HS-5 (cell line): ENCODE measurements around the gene KCNE4.

Source experiments
- DNase-seq: peaks from one replicate; pipeline ENCODE4 v3.0.0-alpha.2; 2012; ENCODE audit warnings: low read depth

Gene KCNE4

GRCh38 chr2:223087466-223087865, 35.5 kb downstream of the KCNE4 start:
- no peak for DNase-seq

- DNase-seq = no peak
These were observed 36.9 kb downstream of the KCNE4 start for GRCh38 chr2:223088866-223089265.

- no peak for DNase-seq
These were observed 38.0 kb downstream of the KCNE4 start for GRCh38 chr2:223090039-223090438.

GRCh38 chr2:223090540-223091235, 38.7 kb downstream of the KCNE4 start:
- no peak for DNase-seq

- no peak for DNase-seq
These were observed 40.7 kb downstream of the KCNE4 start for GRCh38 chr2:223092667-223093066.

- DNase-seq = peak; percentile 69
These were observed 41.6 kb downstream of the KCNE4 start for GRCh38 chr2:223093436-223094241.

- no peak for DNase-seq
These were observed 43.2 kb downstream of the KCNE4 start for GRCh38 chr2:223095207-223095606.

- DNase-seq = no peak
These were observed 44.4 kb downstream of the KCNE4 start for GRCh38 chr2:223096235-223096970.

- DNase-seq = no peak
These were observed 45.9 kb downstream of the KCNE4 start for GRCh38 chr2:223097888-223098383.

GRCh38 chr2:223099561-223099960, 47.6 kb downstream of the KCNE4 start:
- no peak for DNase-seq

- DNase-seq = no peak
These were observed 48.1 kb downstream of the KCNE4 start for GRCh38 chr2:223100061-223100511.

- no peak for DNase-seq
These were observed 49.5 kb downstream of the KCNE4 start for GRCh38 chr2:223101340-223102039.

GRCh38 chr2:223102040-223102400, 50.0 kb downstream of the KCNE4 start:
- no peak for DNase-seq

GRCh38 chr2:223102450-223102849, 50.5 kb downstream of the KCNE4 start:
- DNase-seq = no peak

GRCh38 chr2:223104336-223105132, 52.5 kb downstream of the KCNE4 start:
- no peak for DNase-seq
